HG03097 (cell line): ENCODE measurements around the gene ALG3.

Experiments
- ATAC-seq: cut with Tn5 transposase; IDR thresholded peaks from one replicate; pipeline ENCODE4 v1.9.1; 2021; ENCODE audit not compliant: unreplicated experiment, low FRiP score

ALG3 gene

DNA sequence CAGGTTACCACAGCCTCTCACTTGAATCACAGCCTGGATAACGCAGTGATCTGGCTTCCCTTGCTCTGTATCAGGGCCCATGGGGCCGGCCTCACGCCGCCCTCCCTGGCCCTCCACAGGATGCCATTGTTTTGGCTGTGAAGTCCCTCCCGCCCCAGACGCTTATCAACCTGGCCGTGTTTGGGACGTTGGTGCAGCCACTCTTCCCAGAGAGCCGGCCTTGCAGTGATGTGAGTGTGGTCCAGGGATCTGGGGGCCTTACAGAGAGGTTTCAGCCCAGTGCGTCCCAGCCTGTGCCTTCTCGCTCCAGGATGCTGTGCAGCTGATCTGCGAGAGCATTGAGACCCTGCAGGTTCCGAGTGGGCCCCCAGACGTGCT, 12.7 kb downstream of the ALG3 start:
- no peak for ATAC-seq

DNA sequence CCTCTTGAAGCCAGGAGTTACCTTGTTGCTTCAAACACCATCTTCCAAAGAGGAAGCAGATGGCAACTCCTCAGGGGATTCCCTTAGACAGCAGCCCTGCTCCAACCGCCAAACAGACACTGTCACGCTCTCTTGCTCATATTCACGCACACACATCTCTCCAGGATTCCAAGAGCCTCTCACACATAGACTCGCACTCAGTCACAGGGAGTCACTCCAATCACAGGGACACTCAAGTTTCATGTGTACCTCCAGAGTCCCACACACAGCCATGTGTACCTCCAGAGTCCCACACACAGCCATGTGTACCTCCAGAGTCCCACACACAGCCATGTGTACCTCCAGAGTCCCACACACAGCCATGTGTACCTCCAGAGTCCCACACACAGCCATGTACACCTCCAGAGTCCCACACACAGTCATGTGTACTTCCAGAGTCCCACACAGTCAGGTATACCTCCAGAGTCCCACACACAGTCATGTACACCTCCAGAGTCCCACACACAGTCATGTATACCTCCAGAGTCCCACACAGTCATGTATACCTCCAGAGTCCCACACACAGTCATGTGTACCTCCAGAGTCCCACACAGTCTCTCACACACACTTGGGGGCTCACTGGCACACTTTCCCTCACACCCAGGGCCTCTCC, 13.3 kb downstream of the ALG3 start:
- ATAC-seq = no peak

DNA sequence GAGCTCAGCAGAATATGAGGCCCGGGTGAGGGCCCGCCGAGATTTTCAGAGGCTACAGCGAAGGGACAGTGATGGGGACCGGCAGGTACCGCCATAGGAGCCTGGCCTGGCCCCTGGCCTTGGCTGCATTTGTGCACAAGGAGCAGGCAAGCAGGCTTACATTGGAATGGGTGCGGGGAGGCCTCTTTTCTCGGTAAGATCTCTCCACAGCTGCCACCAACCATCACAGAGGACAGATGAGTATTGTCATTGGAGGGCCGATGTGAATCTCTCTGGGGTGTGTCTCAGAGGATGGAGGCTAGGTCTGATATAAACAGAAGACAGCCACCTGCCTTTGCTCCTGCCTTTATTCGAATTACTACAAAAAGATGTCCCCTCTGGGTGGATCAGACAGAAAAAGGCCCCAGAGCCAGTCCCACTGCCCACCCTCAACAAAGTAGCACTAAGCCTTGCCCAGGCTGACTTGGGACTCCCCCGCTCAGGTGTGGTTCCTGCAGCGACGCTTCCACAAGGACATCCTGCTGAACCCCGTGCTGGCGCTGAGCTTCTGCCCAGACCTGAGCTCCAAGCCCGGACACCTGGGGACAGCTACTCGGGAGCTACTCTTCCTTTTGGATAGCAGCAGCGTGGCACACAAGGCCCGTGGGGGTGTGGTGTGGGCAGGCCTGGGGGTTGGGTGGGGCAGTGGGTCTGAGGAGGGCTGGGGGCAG, 13.9 kb downstream of the ALG3 start:
- ATAC-seq = no peak

DNA sequence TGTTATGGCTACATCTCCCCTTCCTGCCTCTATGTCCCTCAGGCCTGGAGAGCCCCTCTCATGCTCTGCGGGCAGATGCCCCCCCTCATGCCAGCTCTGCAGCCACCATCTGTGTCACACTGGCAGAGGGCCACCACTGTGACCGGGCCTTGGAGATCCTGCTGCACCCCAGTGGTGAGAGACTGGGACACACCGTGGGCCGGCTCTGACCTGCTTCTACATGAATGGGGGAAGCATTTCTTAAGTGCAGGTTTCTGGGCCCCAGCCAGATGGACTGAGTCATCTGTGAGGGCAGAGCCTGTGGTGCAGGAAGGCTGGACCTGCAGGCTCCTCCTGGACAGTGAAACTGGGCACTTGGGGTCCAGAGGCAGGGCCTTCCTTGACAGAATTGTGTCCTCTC, 14.5 kb downstream of the ALG3 start:
- no peak for ATAC-seq

DNA sequence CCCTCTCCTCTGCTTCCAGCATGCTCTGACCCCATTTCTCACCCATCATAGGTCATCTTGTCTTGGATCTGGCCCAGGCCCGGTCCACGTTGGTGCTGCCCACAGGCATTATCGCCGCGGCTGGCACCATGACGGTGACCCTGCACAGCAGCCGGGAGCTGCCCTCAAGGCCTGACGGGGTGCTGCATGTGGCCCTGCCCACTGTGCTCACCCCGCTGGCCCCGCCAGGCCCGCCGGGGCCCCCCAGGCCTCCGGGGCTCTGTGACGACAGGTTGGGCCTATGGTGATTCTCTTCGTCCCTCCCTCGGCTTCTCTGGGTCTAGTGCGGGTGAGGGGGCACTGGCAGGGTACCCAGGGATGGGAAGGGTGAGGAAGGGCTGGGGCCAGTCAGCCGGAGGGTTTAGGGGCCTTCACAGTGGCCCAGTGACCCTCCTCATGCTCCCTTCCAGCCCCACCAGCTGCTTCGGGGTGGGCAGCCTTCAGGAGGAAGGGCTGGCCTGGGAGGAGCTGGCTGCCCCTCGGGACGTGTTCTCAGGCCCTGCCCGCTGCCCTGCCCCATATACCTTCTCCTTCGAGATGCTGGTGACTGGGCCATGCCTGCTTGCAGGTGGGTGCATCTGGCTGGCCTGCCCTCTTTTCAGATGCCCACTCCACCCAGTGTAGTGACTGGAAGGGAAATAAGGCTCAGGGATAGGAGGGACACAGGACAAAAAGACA, 15.5 kb downstream of the ALG3 start:
- ATAC-seq = no peak

DNA sequence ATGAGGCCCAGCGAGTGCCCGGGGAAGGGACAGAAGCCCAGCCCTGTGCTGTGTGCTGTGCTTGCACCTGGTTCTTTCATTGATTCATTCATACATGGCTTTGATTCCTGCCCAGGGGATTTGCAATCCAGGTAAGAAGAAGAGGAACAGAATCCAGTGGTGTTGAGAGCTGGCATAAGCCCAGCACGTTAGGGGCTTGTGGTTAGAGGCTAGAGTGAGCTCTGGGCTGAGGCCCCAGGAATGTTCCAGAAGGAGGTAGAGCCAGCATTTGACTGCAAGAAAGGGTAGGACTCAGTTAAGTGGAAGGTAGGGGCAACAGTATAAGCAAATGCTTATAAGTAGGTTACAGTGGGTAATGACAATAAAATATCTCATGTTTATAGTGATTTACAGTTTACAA, 17.1 kb downstream of the ALG3 start:
- ATAC-seq = no peak

DNA sequence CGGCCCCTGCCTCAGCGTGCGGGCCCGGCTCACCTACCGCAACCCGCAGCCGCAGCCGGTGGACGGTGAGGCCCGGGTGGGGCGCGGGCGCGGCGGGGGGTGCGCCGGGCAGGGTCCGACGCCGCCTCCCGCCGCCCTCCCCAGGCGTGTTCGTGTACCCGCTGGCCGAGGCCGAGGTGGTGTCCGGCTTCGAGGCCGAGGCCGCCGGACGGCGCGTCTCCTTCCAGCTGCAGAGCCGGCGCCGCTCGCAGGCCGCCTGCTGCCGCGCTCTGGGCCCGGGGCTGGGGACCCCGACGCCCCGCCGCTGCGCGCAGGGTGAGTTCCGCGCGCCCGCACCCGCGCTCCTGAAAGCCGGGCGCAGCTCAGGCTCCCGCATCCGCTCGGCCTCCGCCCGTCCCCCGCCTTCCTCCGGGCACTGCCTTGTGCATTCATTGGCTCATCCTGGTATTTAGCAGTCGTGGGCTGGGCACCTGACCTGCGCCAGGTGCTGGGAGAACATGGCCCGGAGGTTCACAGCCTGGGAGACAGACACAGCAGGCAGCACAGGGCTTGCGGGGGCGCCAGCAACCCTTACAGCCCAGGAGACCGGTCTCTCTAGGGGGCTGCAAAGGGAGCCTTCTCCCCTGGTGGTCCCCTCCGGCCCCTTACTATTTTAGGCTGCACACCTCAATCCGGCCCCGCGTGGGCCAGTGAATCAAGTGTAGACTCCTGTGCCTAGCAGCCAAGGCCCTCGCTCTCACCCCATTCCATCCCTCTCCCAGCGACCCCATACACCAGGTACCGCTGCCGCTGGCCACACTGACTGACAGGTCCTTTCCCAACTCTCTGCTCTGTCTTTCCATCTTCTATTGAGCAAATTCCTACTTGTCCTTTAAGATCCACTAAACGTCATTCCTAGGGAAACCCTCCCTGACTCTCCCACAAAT, 17.9 kb downstream of the ALG3 start:
- ATAC-seq = no peak

DNA sequence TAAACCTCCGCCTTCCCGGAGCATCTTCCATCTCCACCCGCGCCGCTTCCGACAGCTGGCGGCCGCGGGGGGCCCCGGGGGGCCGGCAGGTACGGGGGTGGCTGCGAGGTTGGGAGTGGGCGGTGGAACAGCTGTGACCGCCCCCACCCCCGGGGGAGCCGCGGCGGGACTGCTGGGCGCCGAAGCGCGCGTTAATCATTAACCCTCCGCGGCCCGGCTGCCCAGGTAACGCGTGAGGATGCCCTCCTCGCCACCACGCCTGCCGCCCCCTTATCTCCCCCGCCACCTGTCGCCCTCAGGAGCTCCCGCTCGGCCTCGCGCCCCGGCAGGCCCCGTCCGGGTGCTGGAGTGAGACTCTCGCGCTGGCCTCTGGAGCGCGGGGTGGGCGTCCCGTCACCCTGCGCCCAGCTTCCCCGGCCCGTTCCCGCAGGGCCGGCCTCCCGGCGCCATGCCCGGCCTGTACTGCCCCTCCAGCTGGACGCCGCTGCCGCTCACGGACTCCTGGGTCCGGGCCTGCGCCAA, 18.6 kb downstream of the ALG3 start:
- no peak for ATAC-seq

DNA sequence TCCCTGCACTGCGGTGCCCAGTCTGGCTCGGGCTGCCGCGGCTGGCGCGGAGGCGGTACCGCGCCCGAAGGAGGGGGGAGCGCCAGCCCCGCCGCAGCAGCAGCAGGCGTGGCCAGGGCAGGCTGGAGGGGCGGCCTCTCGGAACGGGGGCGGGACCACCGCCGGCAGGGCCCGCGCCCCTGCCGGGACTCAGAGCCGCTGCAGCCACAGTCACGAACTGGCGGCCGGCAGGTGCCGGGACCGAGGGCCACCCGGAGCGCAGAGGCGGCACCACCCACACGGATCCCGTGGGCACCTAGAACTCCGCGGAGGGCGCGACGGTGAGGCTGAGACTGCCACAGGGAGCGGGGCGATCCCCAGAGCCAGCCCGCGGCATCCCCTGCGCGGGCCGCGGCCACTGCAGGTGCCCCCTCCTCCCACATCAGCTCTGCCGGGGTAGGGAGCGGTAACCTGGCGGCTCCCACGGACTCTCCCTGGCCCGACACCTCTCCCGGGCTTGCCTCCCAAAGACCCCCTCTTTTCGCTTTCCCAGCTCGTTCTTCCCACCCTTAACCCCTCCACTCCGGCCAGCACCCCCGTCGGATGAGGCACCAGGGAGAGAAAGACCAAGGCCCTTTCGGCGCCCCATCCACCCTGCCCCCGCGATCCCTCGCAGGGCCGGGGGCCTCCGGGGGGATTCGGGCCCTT, 19.2 kb downstream of the ALG3 start, which contains the start of gene VWA5B2:
VWA5B2 (plus strand) TSS at position 192 of the 687 bp plus-strand sequence. CDS start 944 bp downstream, outside the sequence.
- ATAC-seq = no peak

DNA sequence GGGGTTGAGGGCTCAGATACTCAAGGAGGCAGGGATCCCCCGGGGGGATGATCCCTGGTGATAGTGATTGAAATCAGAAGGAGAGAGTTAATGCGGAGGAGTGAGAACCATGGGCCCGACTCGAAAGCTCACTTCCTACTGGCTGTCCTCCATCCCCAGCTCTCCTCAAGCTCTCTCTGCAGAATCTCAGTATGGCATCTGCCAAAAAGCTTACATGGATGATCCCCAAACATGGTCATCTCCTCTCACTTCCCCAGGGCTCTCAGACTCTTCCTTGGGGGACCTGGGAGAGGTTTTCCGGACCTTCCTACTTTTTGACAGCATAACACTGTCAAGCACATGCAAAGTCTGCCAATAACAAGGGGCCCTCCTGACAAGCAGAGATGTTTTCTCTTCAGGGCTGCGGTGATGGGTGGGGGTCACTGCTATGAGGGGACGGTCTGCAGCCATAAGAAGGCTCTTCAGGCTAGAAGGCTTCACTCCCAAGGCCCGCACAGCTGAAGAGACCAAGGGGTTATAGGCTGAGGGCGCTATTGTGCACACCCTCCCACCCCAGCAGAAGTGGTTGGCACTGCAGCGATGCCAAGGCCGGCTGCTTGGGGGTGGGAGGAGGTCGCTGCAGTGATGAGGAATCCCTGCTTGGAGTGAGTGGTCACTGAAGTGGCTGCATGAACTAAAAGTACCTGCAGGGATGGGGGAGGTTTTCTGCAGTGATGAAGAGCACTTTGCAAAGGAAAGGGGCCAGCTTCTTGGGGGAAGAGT, 20.2 kb downstream of the ALG3 start:
- ATAC-seq = no peak

DNA sequence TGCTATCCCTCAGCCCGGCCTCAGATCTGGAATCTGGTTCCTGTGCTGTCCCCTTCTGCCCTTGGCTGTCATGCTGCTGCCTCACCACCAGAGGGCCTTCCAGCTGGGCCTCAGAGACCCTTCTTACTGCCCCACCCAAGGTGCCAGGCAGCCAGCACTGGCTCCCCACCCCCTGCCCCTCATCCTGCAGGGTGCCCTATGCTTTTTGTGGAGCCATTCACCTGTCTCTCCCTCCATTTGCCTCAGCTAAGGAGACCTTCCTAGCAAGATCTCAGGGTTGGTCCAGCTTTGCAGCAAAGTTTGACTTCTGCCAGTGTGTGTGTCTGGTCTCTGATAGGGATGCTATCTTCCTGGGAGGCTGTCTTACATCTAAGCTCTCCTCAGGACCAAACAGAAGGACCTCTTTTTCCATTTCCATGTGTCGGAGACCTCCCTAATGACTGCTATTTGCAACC, 21.3 kb downstream of the ALG3 start:
- no peak for ATAC-seq

DNA sequence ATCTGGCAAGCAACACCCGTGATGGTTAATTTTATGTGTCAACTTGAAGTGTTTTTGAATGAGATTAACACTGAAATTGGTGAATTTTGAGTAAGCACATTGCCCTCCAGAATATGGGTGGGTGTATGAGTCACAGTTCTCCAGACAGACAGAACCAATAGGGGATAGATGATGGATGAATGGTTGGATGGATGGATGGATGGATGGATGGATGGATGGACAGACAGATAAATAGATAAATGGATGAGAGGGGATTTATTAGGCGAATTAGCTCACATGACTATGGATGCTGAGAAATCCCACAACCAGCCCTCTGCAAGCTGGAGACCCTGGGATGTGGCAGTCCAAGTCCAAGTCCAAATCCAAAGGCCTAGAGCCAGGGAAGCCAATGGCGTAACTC, 24.8 kb downstream of the ALG3 start:
- ATAC-seq = no peak

DNA sequence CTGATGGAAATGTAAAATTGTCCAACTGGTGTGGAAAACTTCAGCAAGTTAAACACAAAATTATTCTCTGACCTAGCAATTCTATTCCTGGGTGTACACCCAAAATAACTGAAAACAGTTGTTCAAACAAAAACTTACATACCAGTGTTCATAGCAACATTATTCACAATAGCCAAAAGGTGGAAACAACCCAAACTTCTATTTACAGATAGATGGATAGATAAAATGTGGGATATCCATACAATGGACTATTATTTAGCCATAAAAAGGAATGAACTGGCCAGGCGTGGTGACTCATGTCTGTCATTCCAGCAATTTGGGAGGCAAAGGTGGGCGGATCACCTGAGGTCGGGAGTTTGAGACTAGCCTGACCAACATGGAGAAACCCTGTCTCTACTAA, 26.2 kb downstream of the ALG3 start:
- ATAC-seq = no peak

DNA sequence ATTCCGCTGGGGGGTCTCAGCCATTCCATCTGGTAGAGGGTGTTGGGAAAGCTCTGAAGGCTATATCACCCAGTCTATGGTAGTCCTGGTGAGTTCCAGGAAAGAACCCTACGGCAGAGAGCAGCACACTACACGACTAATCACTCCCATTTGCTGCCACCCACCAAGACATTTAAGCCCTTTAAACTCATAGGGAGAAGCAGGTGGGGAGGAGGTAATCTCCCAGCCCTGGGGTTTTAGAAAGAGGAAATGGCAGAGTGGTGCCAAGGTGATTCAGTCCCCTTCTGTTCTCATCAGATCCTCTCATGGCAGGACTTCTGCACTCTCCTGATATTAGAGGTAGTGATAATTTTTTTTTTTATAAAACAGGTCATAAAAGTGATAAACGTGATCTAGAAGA, 29.9 kb downstream of the ALG3 start:
- ATAC-seq = no peak

DNA sequence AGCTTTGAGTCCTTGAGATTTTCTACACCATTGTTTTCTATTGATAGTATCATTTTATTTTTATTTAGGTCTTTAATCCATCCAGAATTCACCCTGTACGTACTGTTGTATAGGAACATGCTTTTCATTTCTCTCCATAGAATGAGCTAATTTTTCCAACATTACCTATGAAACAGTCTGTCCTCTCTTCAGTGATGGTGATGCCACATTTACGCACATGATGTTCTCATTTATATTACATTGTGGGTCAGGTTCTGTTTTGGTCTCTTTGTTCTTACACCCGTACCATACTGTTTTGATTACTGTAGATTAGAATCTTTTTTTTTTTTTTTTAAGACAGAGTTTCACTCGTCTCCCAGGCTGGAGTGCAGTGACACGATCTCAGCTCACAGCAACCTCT, 37.0 kb downstream of the ALG3 start:
- no peak for ATAC-seq

DNA sequence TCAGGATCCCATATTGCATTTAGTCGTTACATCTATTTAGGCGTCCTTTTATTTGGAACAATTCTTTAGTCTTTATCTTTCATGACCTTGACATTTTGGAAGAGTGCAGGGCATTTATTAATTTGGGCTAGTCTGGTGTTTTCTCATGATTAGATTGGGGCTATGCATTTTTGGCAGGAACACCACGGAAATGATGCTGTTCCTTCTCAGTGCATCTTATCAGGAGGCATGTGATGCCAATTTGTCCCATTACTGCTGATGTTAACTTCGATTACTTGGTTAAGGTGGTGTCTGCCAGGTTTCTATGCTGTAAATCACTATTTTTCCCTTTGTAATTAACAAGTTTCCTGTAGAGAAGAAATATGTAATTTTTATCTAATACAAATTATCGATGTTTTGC, 37.5 kb downstream of the ALG3 start:
- no peak for ATAC-seq

DNA sequence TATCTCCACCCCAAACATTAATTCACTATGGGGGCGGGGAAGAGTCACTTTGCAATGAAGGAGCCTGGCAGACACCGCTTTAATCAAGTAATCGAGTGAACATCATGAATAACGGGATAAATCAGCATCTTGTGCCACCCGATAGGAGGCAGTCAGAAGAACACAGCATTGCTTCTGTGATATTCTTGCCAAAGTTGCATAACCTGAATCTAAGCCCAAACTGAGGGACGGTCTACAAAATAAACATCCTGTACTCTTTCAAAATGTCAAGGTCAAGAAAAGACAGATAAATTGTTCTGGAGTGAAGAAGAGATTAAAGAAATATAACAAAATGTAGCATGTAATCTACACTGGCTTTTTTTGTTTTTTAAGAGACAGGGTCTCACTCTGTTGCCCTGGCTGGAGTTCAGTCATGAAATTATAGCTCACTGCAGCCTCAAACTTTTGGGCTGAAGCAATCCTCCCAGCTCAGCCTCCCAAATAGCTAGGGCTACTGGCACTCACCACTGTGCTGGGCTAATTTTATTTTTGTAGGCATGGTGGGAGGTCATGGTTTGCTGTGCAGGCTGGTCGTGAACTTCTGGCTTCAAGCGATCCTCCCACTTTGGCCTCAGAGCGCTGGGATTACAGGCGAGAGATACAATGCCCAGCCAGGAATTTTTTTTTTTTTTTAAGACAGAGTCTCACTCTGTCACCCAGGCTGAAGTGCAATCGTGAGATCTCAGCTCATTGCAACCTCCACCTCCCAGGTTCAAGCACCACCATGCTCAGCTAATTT, 39.4 kb downstream of the ALG3 start:
- no peak for ATAC-seq

DNA sequence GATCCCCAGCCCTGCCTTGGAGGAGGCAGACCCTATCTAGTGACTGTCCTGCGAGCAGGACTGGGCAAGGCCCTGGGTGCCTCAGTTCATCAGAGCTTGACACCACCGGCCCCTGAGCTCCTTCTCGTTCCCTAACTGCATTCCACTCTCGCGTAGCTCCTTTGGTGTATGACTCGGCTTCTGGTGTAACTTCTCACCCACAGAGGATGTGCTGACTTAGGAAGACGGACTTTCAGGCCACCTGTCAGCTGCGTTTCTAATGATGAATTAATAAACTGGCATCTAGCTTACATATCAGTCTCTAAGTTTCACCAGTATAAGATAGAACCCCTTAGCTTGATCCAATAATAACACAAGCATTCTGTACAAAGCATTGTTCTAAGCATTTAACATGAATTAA, 45.2 kb downstream of the ALG3 start:
- no peak for ATAC-seq
